HEK293 (cell line): ENCODE data around the gene OR10A5.

Experiments
- EGR2 ChIP-seq: fragments of 450-650 bp; formaldehyde crosslinking; IDR thresholded peaks from 2 replicates; pipeline ENCODE4 v1.5.1; 2016; ENCODE audit warnings: low read depth, missing biosample characterization, missing genetic modification characterization
- HOXC10 ChIP-seq: sonication (generic); formaldehyde crosslinking; IDR thresholded peaks from 2 replicates; pipeline ENCODE4 v1.8.1; 2023; ENCODE audit warnings: mild to moderate bottlenecking, missing genetic modification reagents
- OSR2 ChIP-seq: fragments of 450-650 bp; formaldehyde crosslinking; IDR thresholded peaks from 2 replicates; pipeline ENCODE4 v1.5.1; 2016; ENCODE audit warnings: missing biosample characterization, missing genetic modification characterization
- PRDM1 ChIP-seq: fragments of 450-650 bp; formaldehyde crosslinking; IDR thresholded peaks from 2 replicates; pipeline ENCODE4; 2016; ENCODE audit warnings: missing biosample characterization, missing genetic modification characterization
- ZBTB1 ChIP-seq: fragments of 450-650 bp; formaldehyde crosslinking; IDR thresholded peaks from 2 replicates; pipeline ENCODE4 v1.5.1; 2016; ENCODE audit warnings: missing biosample characterization, missing genetic modification characterization
- ZBTB10 ChIP-seq: fragments of 450-650 bp; formaldehyde crosslinking; IDR thresholded peaks from 2 replicates; pipeline ENCODE4 v1.5.1; 2016; ENCODE audit warnings: missing biosample characterization, missing genetic modification characterization
- ZBTB20 ChIP-seq: fragments of 450-650 bp; formaldehyde crosslinking; IDR thresholded peaks from 2 replicates; pipeline ENCODE4 v1.5.1; 2016; ENCODE audit warnings: missing biosample characterization, missing genetic modification characterization
- ZFP37 ChIP-seq: fragments of 450-650 bp; formaldehyde crosslinking; IDR thresholded peaks from 2 replicates; pipeline ENCODE4 v1.5.1; 2016; ENCODE audit warnings: missing biosample characterization, missing genetic modification characterization
- ZIC2 ChIP-seq: fragments of 450-650 bp; formaldehyde crosslinking; IDR thresholded peaks from 2 replicates; pipeline ENCODE4 v1.5.1; 2016; ENCODE audit warnings: missing biosample characterization, missing genetic modification characterization
- ZNF10 ChIP-seq: fragments of 450-650 bp; formaldehyde crosslinking; IDR thresholded peaks from 2 replicates; pipeline ENCODE4 v1.5.1; 2017; ENCODE audit warnings: missing biosample characterization, missing genetic modification characterization
- ZNF114 ChIP-seq: fragments of 450-650 bp; formaldehyde crosslinking; IDR thresholded peaks from 2 replicates; pipeline ENCODE4 v1.5.0; 2017; ENCODE audit warnings: missing biosample characterization, missing genetic modification characterization
- ZNF133 ChIP-seq: fragments of 450-650 bp; formaldehyde crosslinking; IDR thresholded peaks from 2 replicates; pipeline ENCODE4 v1.5.1; 2016; ENCODE audit warnings: missing biosample characterization, missing genetic modification characterization
- ZNF146 ChIP-seq: fragments of 450-650 bp; formaldehyde crosslinking; IDR thresholded peaks from 2 replicates; pipeline ENCODE4 v1.5.1; 2016; ENCODE audit warnings: missing biosample characterization, missing genetic modification characterization
- ZNF211 ChIP-seq: fragments of 450-650 bp; formaldehyde crosslinking; IDR thresholded peaks from 2 replicates; pipeline ENCODE4 v1.5.1; 2016; ENCODE audit warnings: low read depth, missing biosample characterization, missing genetic modification characterization
- ZNF341 ChIP-seq: fragments of 450-650 bp; formaldehyde crosslinking; IDR thresholded peaks from 2 replicates; pipeline ENCODE4; 2016; ENCODE audit warnings: low read depth, missing biosample characterization, missing genetic modification characterization
- ZNF416 ChIP-seq: fragments of 450-650 bp; formaldehyde crosslinking; IDR thresholded peaks from 2 replicates; pipeline ENCODE4 v1.5.1; 2016; ENCODE audit warnings: missing biosample characterization, missing genetic modification characterization
- ZNF514 ChIP-seq: fragments of 450-650 bp; formaldehyde crosslinking; IDR thresholded peaks from 2 replicates; pipeline ENCODE4 v1.5.1; 2016; ENCODE audit warnings: missing biosample characterization, missing genetic modification characterization
- ZNF555 ChIP-seq: fragments of 450-650 bp; formaldehyde crosslinking; conservative IDR thresholded peaks from 2 replicates; pipeline ENCODE4 v1.5.1; 2017; ENCODE audit warnings: missing biosample characterization, mild to moderate bottlenecking, missing genetic modification characterization, inconsistent platforms
- ZNF561 ChIP-seq: fragments of 450-650 bp; IDR thresholded peaks from 2 replicates; pipeline ENCODE4 v1.5.1; 2018; ENCODE audit warnings: missing biosample characterization, missing genetic modification characterization, borderline replicate concordance
- ZNF677 ChIP-seq: fragments of 450-650 bp; IDR thresholded peaks from 2 replicates; pipeline ENCODE4 v1.5.0; 2018; ENCODE audit warnings: missing biosample characterization, mild to moderate bottlenecking, missing genetic modification characterization, moderate library complexity
- ZNF768 ChIP-seq: fragments of 450-650 bp; formaldehyde crosslinking; IDR thresholded peaks from 2 replicates; pipeline ENCODE4 v1.5.1; 2018; ENCODE audit warnings: missing biosample characterization, mild to moderate bottlenecking, missing genetic modification characterization
- ZNF792 ChIP-seq: fragments of 450-650 bp; formaldehyde crosslinking; IDR thresholded peaks from 2 replicates; pipeline ENCODE4 v1.5.1; 2016; ENCODE audit warnings: missing biosample characterization, missing genetic modification characterization
- ZNF837 ChIP-seq: fragments of 450-650 bp; formaldehyde crosslinking; IDR thresholded peaks from 2 replicates; pipeline ENCODE4 v1.5.1; 2016; ENCODE audit warnings: missing biosample characterization, missing genetic modification characterization
- ZNF843 ChIP-seq: fragments of 450-650 bp; formaldehyde crosslinking; IDR thresholded peaks from 2 replicates; pipeline ENCODE4 v1.5.1; 2016; ENCODE audit warnings: missing biosample characterization, missing genetic modification characterization
- ZSCAN18 ChIP-seq: fragments of 450-650 bp; formaldehyde crosslinking; IDR thresholded peaks from 2 replicates; pipeline ENCODE4 v1.5.1; 2016; ENCODE audit warnings: missing biosample characterization, missing genetic modification characterization
- TF ChIP-seq, protein P1 (sequence below): fragments of 450-650 bp; formaldehyde crosslinking; IDR thresholded peaks from 2 replicates; pipeline ENCODE4 v1.5.1; 2017; ENCODE audit warnings: missing biosample characterization, missing genetic modification characterization
- TF ChIP-seq, protein P2 (sequence below): fragments of 450-650 bp; formaldehyde crosslinking; IDR thresholded peaks from 2 replicates; pipeline ENCODE4 v1.5.1; 2017; ENCODE audit warnings: missing biosample characterization, missing genetic modification characterization
- TF ChIP-seq, protein P3 (sequence below): fragments of 450-650 bp; formaldehyde crosslinking; IDR thresholded peaks from 2 replicates; pipeline ENCODE4 v1.5.1; 2016; ENCODE audit warnings: missing biosample characterization, missing genetic modification characterization

Gene OR10A5

DNA sequence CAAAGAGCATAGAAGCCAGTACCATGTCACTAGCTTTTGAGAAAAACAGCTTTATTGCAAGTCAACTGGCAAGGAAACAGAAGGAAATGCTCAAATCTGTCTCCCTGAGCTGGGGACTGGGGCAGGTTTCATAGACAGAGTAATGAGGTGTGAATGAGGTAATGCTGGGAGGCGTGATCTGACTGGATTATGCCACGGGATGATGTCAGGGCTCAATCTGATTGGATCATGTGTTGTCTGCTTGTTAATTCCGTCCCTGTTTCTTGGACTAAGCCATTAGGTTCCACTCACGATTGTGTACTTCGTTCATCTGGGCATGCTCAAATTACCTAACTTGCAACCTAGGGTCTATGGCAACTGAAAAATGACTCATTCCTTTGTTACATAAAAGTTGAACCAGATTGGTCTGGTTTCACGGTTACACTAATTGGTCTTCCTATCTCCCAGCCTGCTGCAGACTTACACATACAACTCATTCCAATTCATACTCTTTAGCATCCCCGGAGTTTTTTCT, 20.2 kb upstream of the OR10A5 start (continued):
- no peak for TF ChIP-seq ZBTB10 (tag by site-specific recombination)
- TF ChIP-seq ZNF146 (tag by site-specific recombination), result no peak
- no peak for TF ChIP-seq ZNF416 (tag by site-specific recombination)
- TF ChIP-seq ZSCAN18, result no peak
- TF ChIP-seq ZFP37 (tag by site-specific recombination), result no peak
- no peak for TF ChIP-seq ZNF514 (tag by site-specific recombination)
- TF ChIP-seq PRDM1 (tag by site-specific recombination), result no peak
- no peak for TF ChIP-seq ZNF555 (tag by site-specific recombination)
- no peak for TF ChIP-seq ZNF10 (tag by site-specific recombination)
- TF ChIP-seq ZBTB20 (tag by site-specific recombination), result no peak
- TF ChIP-seq, protein P1, sequence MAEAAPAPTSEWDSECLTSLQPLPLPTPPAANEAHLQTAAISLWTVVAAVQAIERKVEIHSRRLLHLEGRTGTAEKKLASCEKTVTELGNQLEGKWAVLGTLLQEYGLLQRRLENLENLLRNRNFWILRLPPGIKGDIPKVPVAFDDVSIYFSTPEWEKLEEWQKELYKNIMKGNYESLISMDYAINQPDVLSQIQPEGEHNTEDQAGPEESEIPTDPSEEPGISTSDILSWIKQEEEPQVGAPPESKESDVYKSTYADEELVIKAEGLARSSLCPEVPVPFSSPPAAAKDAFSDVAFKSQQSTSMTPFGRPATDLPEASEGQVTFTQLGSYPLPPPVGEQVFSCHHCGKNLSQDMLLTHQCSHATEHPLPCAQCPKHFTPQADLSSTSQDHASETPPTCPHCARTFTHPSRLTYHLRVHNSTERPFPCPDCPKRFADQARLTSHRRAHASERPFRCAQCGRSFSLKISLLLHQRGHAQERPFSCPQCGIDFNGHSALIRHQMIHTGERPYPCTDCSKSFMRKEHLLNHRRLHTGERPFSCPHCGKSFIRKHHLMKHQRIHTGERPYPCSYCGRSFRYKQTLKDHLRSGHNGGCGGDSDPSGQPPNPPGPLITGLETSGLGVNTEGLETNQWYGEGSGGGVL (tag by site-specific recombination), result no peak
- TF ChIP-seq OSR2 (tag by site-specific recombination), result no peak
- TF ChIP-seq ZNF561, result no peak
- TF ChIP-seq ZBTB1 (tag by site-specific recombination), result no peak
- no peak for TF ChIP-seq ZNF341 (tag by site-specific recombination)
- TF ChIP-seq, protein P2, sequence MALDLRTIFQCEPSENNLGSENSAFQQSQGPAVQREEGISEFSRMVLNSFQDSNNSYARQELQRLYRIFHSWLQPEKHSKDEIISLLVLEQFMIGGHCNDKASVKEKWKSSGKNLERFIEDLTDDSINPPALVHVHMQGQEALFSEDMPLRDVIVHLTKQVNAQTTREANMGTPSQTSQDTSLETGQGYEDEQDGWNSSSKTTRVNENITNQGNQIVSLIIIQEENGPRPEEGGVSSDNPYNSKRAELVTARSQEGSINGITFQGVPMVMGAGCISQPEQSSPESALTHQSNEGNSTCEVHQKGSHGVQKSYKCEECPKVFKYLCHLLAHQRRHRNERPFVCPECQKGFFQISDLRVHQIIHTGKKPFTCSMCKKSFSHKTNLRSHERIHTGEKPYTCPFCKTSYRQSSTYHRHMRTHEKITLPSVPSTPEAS (tag by site-specific recombination), result no peak
- TF ChIP-seq ZNF114 (tag by site-specific recombination), result no peak
- no peak for TF ChIP-seq ZNF837 (tag by site-specific recombination)
- TF ChIP-seq ZNF792 (tag by site-specific recombination), result no peak
- TF ChIP-seq, protein P3, sequence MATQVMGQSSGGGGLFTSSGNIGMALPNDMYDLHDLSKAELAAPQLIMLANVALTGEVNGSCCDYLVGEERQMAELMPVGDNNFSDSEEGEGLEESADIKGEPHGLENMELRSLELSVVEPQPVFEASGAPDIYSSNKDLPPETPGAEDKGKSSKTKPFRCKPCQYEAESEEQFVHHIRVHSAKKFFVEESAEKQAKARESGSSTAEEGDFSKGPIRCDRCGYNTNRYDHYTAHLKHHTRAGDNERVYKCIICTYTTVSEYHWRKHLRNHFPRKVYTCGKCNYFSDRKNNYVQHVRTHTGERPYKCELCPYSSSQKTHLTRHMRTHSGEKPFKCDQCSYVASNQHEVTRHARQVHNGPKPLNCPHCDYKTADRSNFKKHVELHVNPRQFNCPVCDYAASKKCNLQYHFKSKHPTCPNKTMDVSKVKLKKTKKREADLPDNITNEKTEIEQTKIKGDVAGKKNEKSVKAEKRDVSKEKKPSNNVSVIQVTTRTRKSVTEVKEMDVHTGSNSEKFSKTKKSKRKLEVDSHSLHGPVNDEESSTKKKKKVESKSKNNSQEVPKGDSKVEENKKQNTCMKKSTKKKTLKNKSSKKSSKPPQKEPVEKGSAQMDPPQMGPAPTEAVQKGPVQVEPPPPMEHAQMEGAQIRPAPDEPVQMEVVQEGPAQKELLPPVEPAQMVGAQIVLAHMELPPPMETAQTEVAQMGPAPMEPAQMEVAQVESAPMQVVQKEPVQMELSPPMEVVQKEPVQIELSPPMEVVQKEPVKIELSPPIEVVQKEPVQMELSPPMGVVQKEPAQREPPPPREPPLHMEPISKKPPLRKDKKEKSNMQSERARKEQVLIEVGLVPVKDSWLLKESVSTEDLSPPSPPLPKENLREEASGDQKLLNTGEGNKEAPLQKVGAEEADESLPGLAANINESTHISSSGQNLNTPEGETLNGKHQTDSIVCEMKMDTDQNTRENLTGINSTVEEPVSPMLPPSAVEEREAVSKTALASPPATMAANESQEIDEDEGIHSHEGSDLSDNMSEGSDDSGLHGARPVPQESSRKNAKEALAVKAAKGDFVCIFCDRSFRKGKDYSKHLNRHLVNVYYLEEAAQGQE, result no peak
- TF ChIP-seq ZNF677 (tag by site-specific recombination), result no peak
- TF ChIP-seq ZNF768 (tag by site-specific recombination), result no peak
- TF ChIP-seq ZNF211, result no peak
- no peak for TF ChIP-seq ZNF133 (tag by site-specific recombination)
- no peak for TF ChIP-seq ZIC2 (tag by site-specific recombination)
- TF ChIP-seq EGR2 (tag by site-specific recombination), result no peak
- TF ChIP-seq HOXC10 (CRISPR knock-in tag), result no peak
- TF ChIP-seq ZNF843 (tag by site-specific recombination), result no peak
